HCT116 (cell line): ENCODE measurements around the gene ICAM1. TPM values are rescaled to one million over a fixed set of nuclear protein-coding genes. Genes with fewer than 3 reads are reported as not detected.

ENCODE experiments used
- ATAC-seq: fragments of 200-7000 bp; cut with Tn5 transposase; 2 replicates; pipeline ENCODE4 v1.9.1; 2020; ENCODE audit warnings: mild to moderate bottlenecking, moderate library complexity
- BruUV-seq: library from RNA; stranded (reverse); fragments of 400-500 nt; replicated peaks from 2 replicates; lab custom pipeline; 2021; lab: Mats Ljungman, UMichigan
- CTCF ChIA-PET: fragments of 300-600 bp; sonication (Branson Sonifier 250); formaldehyde crosslinking; loops from one replicate; lab custom pipeline; 2021; ENCODE audit warnings: antibody characterized with exemption; lab: Charles Lee
- POLR2A ChIA-PET: fragments of 300-600, 350-600 bp; sonication (Branson Sonifier 250); formaldehyde crosslinking; loops from one replicate; lab custom pipeline; 2021; ENCODE audit warnings: antibody characterized with exemption; lab: Charles Lee
- RAD21 ChIA-PET, 2 experiments: fragments of 300-600 bp; sonication (Branson Sonifier 250); formaldehyde crosslinking; loops; one replicate each; lab custom pipeline; 2023; ENCODE audit warnings: low total read pairs in 2 of 2; ENCODE audit not compliant: uncharacterized antibody in 2 of 2, unreplicated experiment in 2 of 2, low non-redundant PET in 1 of 2; lab: Charles Lee
- DNase-seq: peaks from one replicate; pipeline ENCODE4 v3.0.0-alpha.2; 2010; ENCODE audit warnings: low read depth, low spot score
- H2AFZ ChIP-seq: fragments of 200-600 bp; shearing (Covaris generic), sonication (generic); 2 replicates; pipeline ENCODE4 v1.6.1; 2017; ENCODE audit warnings: low read depth, mixed run types, mixed read lengths, antibody characterized with exemption, low read length; ENCODE audit not compliant: poor library complexity, severe bottlenecking
- H3K27ac ChIP-seq: 2 replicates; pipeline ENCODE4 v1.5.1; 2012; ENCODE audit warnings: low read depth, low read length
- H3K27me3 ChIP-seq: fragments of 200-600 bp; sonication (generic); 2 replicates; pipeline ENCODE4 v1.6.1; 2016; ENCODE audit warnings: mixed run types, low read length, mixed read lengths; ENCODE audit not compliant: insufficient read depth
- H3K36me3 ChIP-seq, 2 experiments: fragments of 200-500 bp in 1 of 2; fragments of 200-600 bp in 1 of 2; sonication (Bioruptor generic) in 1 of 2; sonication (generic) in 1 of 2; 2 replicates each; pipeline versions ENCODE4 v1.5.1 to v1.6.1; 2014 to 2016; ENCODE audit warnings: low read length in 2 of 2, inconsistent platforms in 1 of 2, mixed read lengths in 1 of 2, mixed run types in 1 of 2; ENCODE audit not compliant: insufficient read depth in 2 of 2, control insufficient read depth in 1 of 2
- H3K4me1 ChIP-seq, 2 experiments: fragments of 200-600 bp in 1 of 2; sonication (generic) in 1 of 2; 2 replicates each; pipeline versions ENCODE4 v1.5.1 to v1.6.1; 2012 to 2017; ENCODE audit warnings: low read length in 2 of 2, inconsistent platforms in 1 of 2, mild to moderate bottlenecking in 1 of 2, mixed read lengths in 1 of 2, mixed run types in 1 of 2, moderate library complexity in 1 of 2; ENCODE audit not compliant: insufficient read depth in 2 of 2, control insufficient read depth in 1 of 2
- H3K4me2 ChIP-seq: fragments of 200-600 bp; sonication (generic); 2 replicates; pipeline ENCODE4 v1.6.1; 2017; ENCODE audit warnings: mixed run types, low read length, mixed read lengths
- H3K4me3 ChIP-seq, 2 experiments: fragments of 200-600 bp in 1 of 2; sonication (generic) in 1 of 2; replicated peaks in 1 of 2; 2 replicates each; pipeline ENCODE4 v1.5.1; 2011 to 2016; ENCODE audit warnings: low read length in 2 of 2, control low read depth in 1 of 2, low read depth in 1 of 2, mild to moderate bottlenecking in 1 of 2, mixed read lengths in 1 of 2, mixed run types in 1 of 2
- H3K79me2 ChIP-seq: fragments of 200-600 bp; sonication (generic); 2 replicates; pipeline ENCODE4 v1.6.1; 2017; ENCODE audit warnings: mild to moderate bottlenecking, mixed run types, low read length, moderate library complexity, mixed read lengths; ENCODE audit not compliant: insufficient read depth
- H3K9ac ChIP-seq: fragments of 200-600 bp; sonication (generic); 2 replicates; pipeline ENCODE4 v1.6.1; 2016; ENCODE audit warnings: low read length, mixed read lengths
- H3K9me2 ChIP-seq: fragments of 200-600 bp; sonication (generic), shearing (Covaris generic); 2 replicates; pipeline ENCODE4 v1.6.1; 2017; ENCODE audit warnings: mixed run types, mild to moderate bottlenecking, moderate library complexity; ENCODE audit not compliant: insufficient read depth
- H3K9me3 ChIP-seq, 2 experiments: fragments of 200-500 bp in 1 of 2; fragments of 200-600 bp in 1 of 2; sonication (Bioruptor generic) in 1 of 2; sonication (generic) in 1 of 2; 2 replicates each; pipeline ENCODE4 v1.6.1; 2014 to 2017; ENCODE audit warnings: low read length in 2 of 2, mixed read lengths in 2 of 2, inconsistent platforms in 1 of 2, low read depth in 1 of 2, mild to moderate bottlenecking in 1 of 2, mixed run types in 1 of 2, moderate library complexity in 1 of 2; ENCODE audit not compliant: control insufficient read depth in 1 of 2, insufficient read depth in 1 of 2
- H4K20me1 ChIP-seq: fragments of 200-600 bp; sonication (generic), shearing (Covaris generic); 2 replicates; pipeline ENCODE4 v1.6.1; 2017; ENCODE audit warnings: mixed run types, mild to moderate bottlenecking, moderate library complexity; ENCODE audit not compliant: insufficient read depth
- ATF3 ChIP-seq: IDR thresholded peaks from 2 replicates; pipeline ENCODE4 v1.6.1; 2012
- CTCF ChIP-seq, 3 experiments: fragments of 200-600 bp in 1 of 3; sonication (generic) in 1 of 3; IDR thresholded peaks in 2 of 3; conservative IDR thresholded peaks in 1 of 3; 2 replicates each; pipeline ENCODE4 v1.5.1; 2012 to 2017; ENCODE audit warnings: low read depth in 2 of 3, low read length in 2 of 3, antibody characterized with exemption in 1 of 3, borderline replicate concordance in 1 of 3, control low read depth in 1 of 3, mild to moderate bottlenecking in 1 of 3, mixed read lengths in 1 of 3, mixed run types in 1 of 3, moderate library complexity in 1 of 3; ENCODE audit not compliant: insufficient read depth in 1 of 3
- EZH2phosphoT487 ChIP-seq: fragments of 200-600 bp; IDR thresholded peaks from 2 replicates; pipeline ENCODE4 v1.6.1; 2018; ENCODE audit warnings: antibody characterized with exemption, borderline replicate concordance
- REST ChIP-seq: IDR thresholded peaks from 2 replicates; pipeline ENCODE4 v1.6.1; 2012; ENCODE audit warnings: low read depth
- SP1 ChIP-seq: IDR thresholded peaks from 2 replicates; pipeline ENCODE4 v1.6.1; 2012; ENCODE audit warnings: low read depth
- TCF7L2 ChIP-seq: IDR thresholded peaks from 2 replicates; pipeline ENCODE4 v1.7.0; 2011; ENCODE audit warnings: borderline replicate concordance, inconsistent platforms; ENCODE audit not compliant: insufficient read depth, insufficient read length; ENCODE audit errors: extremely low read depth
- intact Hi-C: fragments of 100-400 bp; cut with micrococcal nuclease; formaldehyde crosslinking; loops from 2 replicates; pipeline ENCODE4 v1.10.0; 2022
- total RNA-seq: library from RNA; stranded (reverse); gene quantifications from one replicate; pipeline ENCODE4 v1.2.1, GENCODE V29; 2021; ENCODE audit not compliant: unreplicated experiment

Gene ICAM1
- total RNA-seq, 1 experiment from 2014 or later: 5.0 TPM

- DNase-seq (no peak), ATAC-seq (no peak)
- BruUV-seq: no TSS peak
- H3K4me1 ChIP-seq: peaks cover 13 to 41% of the 10 kb centered on the region in 2 experiments
- intact Hi-C loops: no loop called here
- H2AFZ ChIP-seq: no peak overlapping the region
- no peaks in the 10 kb centered on the region for H3K9me3 ChIP-seq
- no peak for TF ChIP-seq TCF7L2
- TF ChIP-seq SP1: no peak
- TF ChIP-seq ATF3: no peak
- TF ChIP-seq EZH2phosphoT487: no peak
- ChIA-PET CTCF (interaction anchor here (1.9 kb wide), 1 partner anchor 25 kb away, joined by 7 read pairs; no protein-coding TSS in a partner anchor), POLR2A (interaction anchor here (1.5 kb wide), 1 partner anchor 15 kb away, joined by 3 read pairs; no protein-coding TSS in a partner anchor), RAD21 (no interaction called here)
- no peaks in the 10 kb centered on the region for H3K27me3 ChIP-seq
- no peak overlapping the region for H3K4me3 ChIP-seq
- H3K36me3 ChIP-seq: no peaks in the 10 kb centered on the region; a peak in 2 of 4 replicates
- H3K27ac ChIP-seq: peak overlapping the region; percentile 44; the same call in 1 of the 2 replicates
- no peaks in the 10 kb centered on the region for H3K9me2 ChIP-seq
- H3K4me2 ChIP-seq: no peak overlapping the region
- no peak overlapping the region for H3K9ac ChIP-seq
- H3K79me2 ChIP-seq: no peaks in the 10 kb centered on the region
- H4K20me1 ChIP-seq: no peaks in the 10 kb centered on the region
Measured at GRCh38 chr19:10284065-10284959, 13.4 kb downstream of the ICAM1 start.

GRCh38 chr19:10284960-10285278 is 14.0 kb downstream of the ICAM1 start:
- Histone ChIP-seq H2AFZ (no peak overlapping the region), H3K27me3 (no peaks in the 10 kb centered on the region), H3K9me3 (no peaks in the 10 kb centered on the region), H3K27ac (no peak overlapping the region), H3K79me2 (no peaks in the 10 kb centered on the region), H3K9me2 (no peaks in the 10 kb centered on the region), H3K4me2 (no peak overlapping the region)
- ATAC-seq (no peak), DNase-seq (no peak)
- CTCF ChIA-PET: interaction anchor here (1.9 kb wide), 1 partner anchor 25 kb away, joined by 7 read pairs; no protein-coding TSS in a partner anchor
- TF ChIP-seq CTCF (IDR thresholded peaks at IDR 0.05 in 2 of 3, conservative IDR thresholded peaks at IDR 0.05 in 1 of 3; ENCODE audit: borderline replicate concordance in 1 of 3, insufficient read depth in 1 of 3, low read depth in 2 of 3, low read length in 2 of 3): no peak
- no peak for TF ChIP-seq REST
- TF ChIP-seq, all 23 proteins: peak for 0
- RAD21 ChIA-PET: no interaction called here
- POLR2A ChIA-PET: no interaction called here
- Histone ChIP-seq H3K36me3 (no peaks in the 10 kb centered on the region; a peak in 2 of 4 replicates), H3K4me1 (peaks cover 13 to 47% of the 10 kb centered on the region in 2 experiments), H3K9ac (no peak overlapping the region), H3K4me3 (no peak overlapping the region), H4K20me1 (no peaks in the 10 kb centered on the region)
- intact Hi-C loops: no loop called here
- no TSS peak for BruUV-seq
